Gastroesophageal sphincter (tissue), 4 donors: Measurements from ENCODE around the gene FNTB. TPM values are rescaled to one million over a fixed set of nuclear protein-coding genes. Genes with fewer than 3 reads are reported as not detected.

ENCODE experiments used
- ATAC-seq: fragments of 150-250 bp; one replicate; pipeline ENCODE4 v1.9.1; 2016; ENCODE audit warnings: mild to moderate bottlenecking, moderate library complexity
- H3K27ac ChIP-seq, 4 donors: fragments of 200-600 bp; sonication (generic) in 3 of 4; 1 replicate in 3 of 4; 2 replicates in 1 of 4; pipeline ENCODE4 v1.5.1; 2016 to 2019
- H3K27me3 ChIP-seq: fragments of 200-600 bp; sonication (generic); one replicate; pipeline ENCODE4 v1.5.1; 2019
- H3K36me3 ChIP-seq, 2 donors: fragments of 200-600 bp; sonication (generic); one replicate each; pipeline ENCODE4 v1.5.1; 2019; ENCODE audit warnings: control low read depth in 1 of 2
- H3K4me1 ChIP-seq, 3 donors: fragments of 200-600 bp; sonication (generic); 1 replicate in 2 of 3; 2 replicates in 1 of 3; pipeline ENCODE4 v1.5.1; 2016 to 2019; ENCODE audit warnings: control low read depth in 2 of 3
- H3K4me3 ChIP-seq, 2 donors: fragments of 200-600 bp; sonication (generic); one replicate each; pipeline ENCODE4 v1.5.1; 2019; ENCODE audit warnings: mild to moderate bottlenecking in 1 of 2, moderate library complexity in 1 of 2
- H3K9me3 ChIP-seq, 3 donors: fragments of 200-600 bp; sonication (generic); one replicate each; pipeline ENCODE4 v1.5.1; 2017 to 2019; ENCODE audit warnings: control low read depth in 2 of 3
- CTCF ChIP-seq, 4 experiments: fragments of 200-600 bp in 2 of 4; fragments of 450-650 bp in 2 of 4; sonication (generic) in 1 of 4; IDR thresholded peaks; one replicate each; pipeline ENCODE4 v1.5.1; 2017 to 2019; ENCODE audit warnings: antibody characterized with exemption in 4 of 4, mild to moderate bottlenecking in 2 of 4, moderate library complexity in 2 of 4
- EP300 ChIP-seq: sonication (generic); formaldehyde crosslinking; IDR thresholded peaks from one replicate; pipeline ENCODE4 v1.6.1; 2017; ENCODE audit warnings: antibody characterized with exemption, mild to moderate bottlenecking
- POLR2A ChIP-seq, 2 donors: fragments of 450-650 bp; IDR thresholded peaks; one replicate each; pipeline ENCODE4 v1.6.1; 2017; ENCODE audit warnings: antibody characterized with exemption in 2 of 2, mild to moderate bottlenecking in 2 of 2, moderate library complexity in 1 of 2
- POLR2AphosphoS5 ChIP-seq: sonication (generic); formaldehyde crosslinking; IDR thresholded peaks from one replicate; pipeline ENCODE4 v1.6.1; 2017; ENCODE audit warnings: antibody characterized with exemption
- WGBS, 2 donors: methylation state at CpG; one replicate each; pipeline ENCODE4 v1.1.5; 2018; ENCODE audit warnings: low coverage in 1 of 2; 5-methylcytosine and 5-hydroxymethylcytosine counted together
- total RNA-seq, 4 donors: library from RNA; depleted of rRNA; stranded (reverse); fragments of >200 nt; gene quantifications; one replicate each; pipeline ENCODE4 v1.1.0, GENCODE V29; 2016

FNTB gene
- total RNA-seq, 4 donors from 2014 or later = 12.5 to 22.7 (median 17.2) TPM

GRCh38 chr14:65033181-65033580, 46.5 kb downstream of the FNTB start:
- Histone ChIP-seq H3K36me3 (peaks cover 0 to 40% of the 10 kb centered on the region in 2 donors), H3K4me3 (no peak overlapping the region), H3K27me3 (no peaks in the 10 kb centered on the region), H3K27ac (no peak overlapping the region), H3K4me1 (peaks cover 0 to 15% (median 0%) of the 10 kb centered on the region in 3 donors), H3K9me3 (no peaks in the 10 kb centered on the region)
- WGBS, 2 donors = 84 to 92% methylated on average over 3 of the region's 3 CpGs
- no peak for TF ChIP-seq POLR2AphosphoS5
- no peak for TF ChIP-seq CTCF (IDR thresholded peaks at IDR 0.05)
- no peak for TF ChIP-seq EP300
- no peak for TF ChIP-seq POLR2A (IDR thresholded peaks at IDR 0.05)
- ATAC-seq = no peak

DNA sequence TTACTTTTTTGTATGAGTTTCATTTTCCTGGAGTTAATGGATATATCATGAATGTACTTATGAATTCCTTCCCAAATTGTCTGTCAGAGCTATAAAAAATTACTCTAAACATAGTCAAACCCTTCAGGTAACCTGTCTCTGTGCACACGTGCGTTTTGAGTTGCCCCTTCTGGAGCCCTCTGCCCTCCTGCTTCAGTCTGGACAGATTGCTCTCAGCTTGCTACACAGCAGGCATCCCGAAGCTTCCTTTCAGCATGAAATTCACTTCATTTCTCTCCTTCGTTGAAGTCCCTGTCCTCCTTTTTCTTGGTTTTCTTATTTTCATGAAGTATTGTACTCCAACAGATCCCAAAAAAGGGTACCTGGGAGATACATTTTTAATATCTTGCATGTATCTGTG, 47.3 kb downstream of the FNTB start:
- Histone ChIP-seq H3K4me1 (peaks cover 0 to 13% (median 0%) of the 10 kb centered on the region in 3 donors), H3K36me3 (peaks cover 0 to 33% of the 10 kb centered on the region in 2 donors), H3K4me3 (no peak overlapping the region), H3K27me3 (no peaks in the 10 kb centered on the region), H3K27ac (no peak overlapping the region), H3K9me3 (no peaks in the 10 kb centered on the region)
- ATAC-seq = no peak
- TF ChIP-seq CTCF (IDR thresholded peaks at IDR 0.05) (no peak), POLR2AphosphoS5 (no peak), EP300 (no peak), POLR2A (IDR thresholded peaks at IDR 0.05) (no peak)
- 66 to 86% methylated on average over 4 of the region's 4 CpGs for WGBS, 2 donors

DNA sequence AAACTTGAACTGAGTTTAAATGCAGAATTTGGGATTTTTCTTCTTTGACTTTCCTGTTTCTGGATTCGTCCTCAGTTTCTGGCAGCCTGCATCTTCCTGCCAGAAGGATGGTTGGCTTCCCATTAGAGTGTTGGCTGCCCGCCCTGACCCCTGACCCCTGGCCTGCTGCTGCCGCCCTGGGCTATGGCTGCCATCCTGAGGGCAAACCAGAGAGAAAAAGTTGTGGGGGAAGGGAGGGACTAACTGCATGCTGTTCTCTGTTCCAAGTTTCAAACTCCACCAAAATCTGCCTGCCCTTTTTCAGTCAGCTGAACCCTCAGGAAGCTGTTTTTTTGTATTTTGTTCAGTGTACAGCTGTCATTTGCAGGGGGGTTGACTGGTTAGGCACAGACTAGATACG, 48.4 kb downstream of the FNTB start:
- no peaks in the 10 kb centered on the region for H3K27me3 ChIP-seq
- no peak overlapping the region for H3K4me3 ChIP-seq
- 16 to 50% methylated on average over 1 to 4 of the region's 4 CpGs for WGBS, 2 donors
- peaks cover 0 to 28% of the 10 kb centered on the region in 2 donors for H3K36me3 ChIP-seq
- ATAC-seq = peak; percentile 41
- H3K27ac ChIP-seq = peak overlapping the region in 3 of 4 donors; percentile 16 to 46 (median 22)
- peaks cover 0 to 11% (median 0%) of the 10 kb centered on the region in 3 donors for H3K4me1 ChIP-seq
- no peak for TF ChIP-seq CTCF (IDR thresholded peaks at IDR 0.05)
- peak; percentile 65 for TF ChIP-seq POLR2AphosphoS5
- H3K9me3 ChIP-seq = no peaks in the 10 kb centered on the region

DNA sequence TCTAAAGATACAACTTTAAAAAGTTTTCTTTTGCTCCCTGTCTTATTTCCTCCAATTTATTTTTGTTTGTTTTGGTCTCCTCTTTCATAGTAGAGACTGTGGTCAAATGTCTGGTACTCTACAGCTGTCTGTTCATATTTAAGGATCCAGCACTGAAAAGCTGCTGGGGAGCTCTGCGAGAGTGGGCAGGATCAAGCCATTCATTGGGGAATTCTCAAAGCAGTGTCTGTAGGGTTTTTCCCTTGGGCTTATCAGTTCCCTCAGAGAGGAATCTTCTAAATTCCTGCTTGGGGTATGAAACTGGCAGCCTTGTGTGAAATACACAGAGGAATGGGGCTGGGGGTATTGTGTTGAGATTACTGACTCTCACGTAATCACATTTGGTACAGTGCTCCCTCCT, 52.3 kb downstream of the FNTB start:
- Histone ChIP-seq H3K27me3 (no peaks in the 10 kb centered on the region), H3K9me3 (no peaks in the 10 kb centered on the region), H3K27ac (no peak overlapping the region), H3K36me3 (peaks cover 0 to 37% of the 10 kb centered on the region in 2 donors), H3K4me3 (no peak overlapping the region), H3K4me1 (peaks cover 0 to 11% (median 0%) of the 10 kb centered on the region in 3 donors)
- ATAC-seq = no peak
- TF ChIP-seq EP300 (no peak), CTCF (IDR thresholded peaks at IDR 0.05) (no peak), POLR2AphosphoS5 (no peak), POLR2A (IDR thresholded peaks at IDR 0.05) (no peak)
- WGBS, 2 donors = 100% methylated on average over 1 to 2 of the region's 2 CpGs

DNA sequence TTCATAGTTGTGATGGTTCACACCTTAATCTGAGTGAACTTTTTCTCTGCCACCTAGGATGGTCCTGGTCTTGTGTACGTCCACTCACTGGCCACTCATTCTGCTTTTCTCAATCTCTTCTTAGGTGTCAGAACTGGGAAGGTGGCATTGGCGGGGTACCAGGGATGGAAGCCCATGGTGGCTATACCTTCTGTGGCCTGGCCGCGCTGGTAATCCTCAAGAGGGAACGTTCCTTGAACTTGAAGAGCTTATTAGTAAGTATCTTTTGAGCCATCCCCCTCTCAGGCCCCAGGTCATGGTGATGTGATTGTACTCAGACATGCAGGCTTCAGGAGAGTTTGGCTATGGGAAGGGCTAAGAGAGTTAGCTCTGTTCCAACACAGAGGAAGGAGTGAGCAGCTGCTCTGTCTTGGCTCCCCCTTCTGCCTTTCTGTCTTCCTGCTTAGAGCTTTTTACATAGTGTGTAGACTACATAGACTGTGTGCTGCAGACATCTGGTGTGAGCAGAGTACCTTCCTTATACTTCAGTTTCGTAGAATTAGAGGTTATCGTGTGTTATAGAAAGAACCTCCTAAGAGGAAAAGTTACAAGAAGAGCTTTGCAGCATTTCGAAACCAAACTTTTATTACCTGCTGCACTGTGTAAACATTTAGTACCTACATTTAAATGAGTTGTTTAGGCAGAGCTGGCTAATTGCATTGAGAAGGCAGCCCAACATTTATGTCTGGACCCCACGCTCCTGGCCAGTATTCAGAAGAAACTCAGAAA, 54.2 kb downstream of the FNTB start:
- 87 to 98% methylated on average over 5 to 8 of the region's 9 CpGs for WGBS, 2 donors
- peaks cover 0 to 56% of the 10 kb centered on the region in 2 donors for H3K36me3 ChIP-seq

More for the DNA sequence above, 54.2 kb downstream of the FNTB start:
- Histone ChIP-seq H3K4me1 (no peaks in the 10 kb centered on the region), H3K27me3 (no peaks in the 10 kb centered on the region), H3K4me3 (no peak overlapping the region), H3K9me3 (no peaks in the 10 kb centered on the region), H3K27ac (no peak overlapping the region)
- TF ChIP-seq POLR2A (IDR thresholded peaks at IDR 0.05) (no peak), CTCF (IDR thresholded peaks at IDR 0.05) (no peak), EP300 (no peak), POLR2AphosphoS5 (no peak)
- ATAC-seq = no peak
